PFSK-1 (cell line): ENCODE data around the gene KSR1.

ENCODE experiments used
- FOXP2 ChIP-seq: optimal IDR thresholded peaks from 2 replicates; pipeline ENCODE3; 2011; ENCODE audit warnings: borderline replicate concordance, control low read depth, inconsistent platforms; ENCODE audit not compliant: insufficient read depth; ENCODE audit errors: extremely low read length, extremely low read depth
- POLR2AphosphoS5 ChIP-seq: IDR thresholded peaks from 2 replicates; pipeline ENCODE4 v1.6.1; 2012; ENCODE audit warnings: low read depth, mild to moderate bottlenecking, control low read depth, low read length, moderate library complexity
- SIN3A ChIP-seq: IDR thresholded peaks from 2 replicates; pipeline ENCODE4 v1.6.1; 2012; ENCODE audit warnings: mild to moderate bottlenecking, low read length, moderate library complexity, borderline replicate concordance; ENCODE audit not compliant: insufficient read depth
- TAF1 ChIP-seq: IDR thresholded peaks from 2 replicates; pipeline ENCODE4 v1.6.1; 2012; ENCODE audit warnings: low read length, control low read depth, borderline replicate concordance; ENCODE audit not compliant: insufficient read depth
- TF ChIP-seq, protein P1 (sequence below), 2 experiments: IDR thresholded peaks; 2 replicates each; pipeline versions ENCODE4 v1.6.1 to v1.8.0; 2011 to 2012; ENCODE audit warnings: low read depth in 2 of 2, low read length in 2 of 2, control low read depth in 1 of 2, inconsistent platforms in 1 of 2, mild to moderate bottlenecking in 1 of 2, moderate library complexity in 1 of 2; ENCODE audit not compliant: insufficient read depth in 1 of 2

Gene KSR1

GRCh38 chr17:27585153-27585681 is 129.0 kb downstream of the KSR1 start:
- TF ChIP-seq POLR2AphosphoS5 (no peak), FOXP2 (no peak), TAF1 (no peak), SIN3A (no peak)
- TF ChIP-seq, protein P1, sequence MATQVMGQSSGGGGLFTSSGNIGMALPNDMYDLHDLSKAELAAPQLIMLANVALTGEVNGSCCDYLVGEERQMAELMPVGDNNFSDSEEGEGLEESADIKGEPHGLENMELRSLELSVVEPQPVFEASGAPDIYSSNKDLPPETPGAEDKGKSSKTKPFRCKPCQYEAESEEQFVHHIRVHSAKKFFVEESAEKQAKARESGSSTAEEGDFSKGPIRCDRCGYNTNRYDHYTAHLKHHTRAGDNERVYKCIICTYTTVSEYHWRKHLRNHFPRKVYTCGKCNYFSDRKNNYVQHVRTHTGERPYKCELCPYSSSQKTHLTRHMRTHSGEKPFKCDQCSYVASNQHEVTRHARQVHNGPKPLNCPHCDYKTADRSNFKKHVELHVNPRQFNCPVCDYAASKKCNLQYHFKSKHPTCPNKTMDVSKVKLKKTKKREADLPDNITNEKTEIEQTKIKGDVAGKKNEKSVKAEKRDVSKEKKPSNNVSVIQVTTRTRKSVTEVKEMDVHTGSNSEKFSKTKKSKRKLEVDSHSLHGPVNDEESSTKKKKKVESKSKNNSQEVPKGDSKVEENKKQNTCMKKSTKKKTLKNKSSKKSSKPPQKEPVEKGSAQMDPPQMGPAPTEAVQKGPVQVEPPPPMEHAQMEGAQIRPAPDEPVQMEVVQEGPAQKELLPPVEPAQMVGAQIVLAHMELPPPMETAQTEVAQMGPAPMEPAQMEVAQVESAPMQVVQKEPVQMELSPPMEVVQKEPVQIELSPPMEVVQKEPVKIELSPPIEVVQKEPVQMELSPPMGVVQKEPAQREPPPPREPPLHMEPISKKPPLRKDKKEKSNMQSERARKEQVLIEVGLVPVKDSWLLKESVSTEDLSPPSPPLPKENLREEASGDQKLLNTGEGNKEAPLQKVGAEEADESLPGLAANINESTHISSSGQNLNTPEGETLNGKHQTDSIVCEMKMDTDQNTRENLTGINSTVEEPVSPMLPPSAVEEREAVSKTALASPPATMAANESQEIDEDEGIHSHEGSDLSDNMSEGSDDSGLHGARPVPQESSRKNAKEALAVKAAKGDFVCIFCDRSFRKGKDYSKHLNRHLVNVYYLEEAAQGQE (IDR thresholded peaks at IDR 0.05; ENCODE audit: insufficient read depth in 1 of 2, low read depth in 2 of 2, low read length in 2 of 2), result no peak

GRCh38 chr17:27585792-27586191 is 129.5 kb downstream of the KSR1 start:
- no peak for TF ChIP-seq FOXP2
- TF ChIP-seq POLR2AphosphoS5, result no peak
- TF ChIP-seq TAF1, result no peak
- TF ChIP-seq SIN3A, result no peak
- TF ChIP-seq, protein P1 (IDR thresholded peaks at IDR 0.05; ENCODE audit: insufficient read depth in 1 of 2, low read depth in 2 of 2, low read length in 2 of 2), result no peak

- TF ChIP-seq TAF1 (no peak), SIN3A (no peak)
- TF ChIP-seq, protein P1 (IDR thresholded peaks at IDR 0.05; ENCODE audit: insufficient read depth in 1 of 2, low read depth in 2 of 2, low read length in 2 of 2), result no peak
These were observed 130.0 kb downstream of the KSR1 start for GRCh38 chr17:27586203-27586721.

- TF ChIP-seq, protein P1 (IDR thresholded peaks at IDR 0.05; ENCODE audit: insufficient read depth in 1 of 2, low read depth in 2 of 2, low read length in 2 of 2), result no peak
- TF ChIP-seq TAF1, result no peak
- TF ChIP-seq SIN3A, result no peak
These were observed 132.1 kb downstream of the KSR1 start for GRCh38 chr17:27588354-27588753.

GRCh38 chr17:27590864-27591263 is 134.6 kb downstream of the KSR1 start:
- TF ChIP-seq SIN3A, result no peak
- no peak for TF ChIP-seq POLR2AphosphoS5
- TF ChIP-seq FOXP2, result no peak
- TF ChIP-seq, protein P1 (IDR thresholded peaks at IDR 0.05; ENCODE audit: insufficient read depth in 1 of 2, low read depth in 2 of 2, low read length in 2 of 2), result no peak
- no peak for TF ChIP-seq TAF1
